MM.1S (cell line): ENCODE measurements around the gene LARP1.
A peak's percentile ranks its signal among the peaks of the same experiment; 100 is the strongest.

ENCODE experiments used
- DNase-seq: peaks from one replicate; pipeline ENCODE4 v3.0.0-alpha.2; 2015
- H2AFZ ChIP-seq: fragments of 300-600 bp; sonication (generic); 2 replicates; pipeline ENCODE4 v1.6.0; 2016; ENCODE audit warnings: antibody characterized with exemption, low read length
- H3F3A ChIP-seq: fragments of 300-600 bp; sonication (generic); 2 replicates; pipeline ENCODE4 v1.6.1; 2016; ENCODE audit warnings: mild to moderate bottlenecking, antibody characterized with exemption, low read length, moderate library complexity, mixed read lengths; ENCODE audit not compliant: insufficient read depth
- H3K27ac ChIP-seq: fragments of 300-600 bp; sonication (generic); 2 replicates; pipeline ENCODE4 v1.5.1; 2016; ENCODE audit warnings: mild to moderate bottlenecking, low read length
- H3K27me3 ChIP-seq: fragments of 300-600 bp; sonication (generic); replicated peaks from 2 replicates; pipeline ENCODE4 v1.6.0; 2016; ENCODE audit warnings: low read length; ENCODE audit not compliant: insufficient read depth
- H3K36me3 ChIP-seq: fragments of 300-600 bp; sonication (generic); replicated peaks from 2 replicates; pipeline ENCODE4 v1.6.1; 2016; ENCODE audit warnings: mild to moderate bottlenecking, low read length, mixed read lengths; ENCODE audit not compliant: insufficient read depth
- H3K4me1 ChIP-seq: fragments of 300-600 bp; sonication (generic); 2 replicates; pipeline ENCODE4 v1.6.1; 2016; ENCODE audit warnings: low read length, mixed read lengths
- H3K4me2 ChIP-seq: fragments of 300-600 bp; sonication (generic); 2 replicates; pipeline ENCODE4 v1.6.0; 2016; ENCODE audit warnings: low read depth, low read length
- H3K4me3 ChIP-seq: fragments of 300-600 bp; sonication (generic); 2 replicates; pipeline ENCODE4 v1.5.1; 2016; ENCODE audit warnings: low read length, mixed read lengths
- H3K79me2 ChIP-seq: fragments of 300-600 bp; sonication (generic); 2 replicates; pipeline ENCODE4 v1.6.1; 2016; ENCODE audit warnings: mixed run types, low read length, mixed read lengths
- H3K9ac ChIP-seq: fragments of 300-600 bp; sonication (generic); 2 replicates; pipeline ENCODE4 v1.6.1; 2016; ENCODE audit warnings: low read length, mixed read lengths
- H3K9me2 ChIP-seq: fragments of 300-600 bp; sonication (generic); replicated peaks from 2 replicates; pipeline ENCODE4 v1.6.1; 2016; ENCODE audit warnings: mild to moderate bottlenecking, low read length, mixed read lengths; ENCODE audit not compliant: insufficient read depth
- H3K9me3 ChIP-seq: fragments of 300-600 bp; sonication (generic); replicated peaks from 2 replicates; pipeline ENCODE4 v1.6.1; 2016; ENCODE audit warnings: mild to moderate bottlenecking, low read length, mixed read lengths; ENCODE audit not compliant: insufficient read depth
- H4K20me1 ChIP-seq: fragments of 300-600 bp; sonication (generic); 2 replicates; pipeline ENCODE4 v1.6.1; 2016; ENCODE audit warnings: mild to moderate bottlenecking, low read length, moderate library complexity, mixed read lengths; ENCODE audit not compliant: insufficient read depth
- CTCF ChIP-seq: fragments of 300-600 bp; sonication (generic); IDR thresholded peaks from 2 replicates; pipeline ENCODE4 v1.5.1; 2016; ENCODE audit warnings: antibody characterized with exemption, low read length, mixed read lengths
- EZH2 ChIP-seq: fragments of 300-600 bp; sonication (generic); optimal IDR thresholded peaks from 2 replicates; pipeline ENCODE3; 2017; ENCODE audit warnings: low read depth, mild to moderate bottlenecking, antibody characterized with exemption, low read length, mixed read lengths
- EZH2phosphoT487 ChIP-seq: fragments of 300-600 bp; sonication (generic); IDR thresholded peaks from 2 replicates; pipeline ENCODE4 v1.6.1; 2018; ENCODE audit warnings: antibody characterized with exemption, low read length

Gene LARP1

GRCh38 chr5:154782812-154783592 lies 27.8 kb downstream of the LARP1 start:
- Histone ChIP-seq H3K9me2 (no peaks in the 10 kb centered on the region), H3K4me3 (no peak overlapping the region), H3K9ac (no peak overlapping the region), H3F3A (peaks cover 11% of the 10 kb centered on the region; the same call in 1 of the 2 replicates), H3K27me3 (no peaks in the 10 kb centered on the region), H3K4me1 (peaks cover 32% of the 10 kb centered on the region), H3K36me3 (no peaks in the 10 kb centered on the region), H3K79me2 (peaks cover 100% of the 10 kb centered on the region), H4K20me1 (peaks cover 48% of the 10 kb centered on the region), H3K27ac (peak overlapping the region; percentile 16; the same call in 1 of the 2 replicates), H2AFZ (no peak overlapping the region), H3K9me3 (no peaks in the 10 kb centered on the region), H3K4me2 (no peak overlapping the region)
- TF ChIP-seq EZH2phosphoT487: no peak
- TF ChIP-seq CTCF: no peak
- TF ChIP-seq EZH2: no peak
- DNase-seq: no peak

GRCh38 chr5:154783774-154784460 lies 28.7 kb downstream of the LARP1 start:
- H3K4me1 ChIP-seq: peaks cover 32% of the 10 kb centered on the region
- H3K4me2 ChIP-seq: no peak overlapping the region
- H3F3A ChIP-seq: peaks cover 11% of the 10 kb centered on the region; the same call in 1 of the 2 replicates
- DNase-seq: no peak
- H3K9me2 ChIP-seq: no peaks in the 10 kb centered on the region
- no peaks in the 10 kb centered on the region for H3K36me3 ChIP-seq
- no peak overlapping the region for H3K9ac ChIP-seq
- H3K79me2 ChIP-seq: peaks cover 100% of the 10 kb centered on the region
- no peaks in the 10 kb centered on the region for H3K27me3 ChIP-seq
- peaks cover 48% of the 10 kb centered on the region for H4K20me1 ChIP-seq
- H2AFZ ChIP-seq: no peak overlapping the region
- no peaks in the 10 kb centered on the region for H3K9me3 ChIP-seq
- H3K27ac ChIP-seq: peak overlapping the region; percentile 16; the same call in 1 of the 2 replicates
- TF ChIP-seq EZH2 (no peak), EZH2phosphoT487 (no peak), CTCF (no peak)
- H3K4me3 ChIP-seq: no peak overlapping the region

GRCh38 chr5:154784856-154785255 lies 29.7 kb downstream of the LARP1 start:
- H3K9ac ChIP-seq: no peak overlapping the region

More at GRCh38 chr5:154784856-154785255, 29.7 kb downstream of the LARP1 start:
- Histone ChIP-seq H3K4me3 (no peak overlapping the region), H3K27ac (no peak overlapping the region), H3K27me3 (no peaks in the 10 kb centered on the region), H3K36me3 (no peaks in the 10 kb centered on the region), H3F3A (peaks cover 11% of the 10 kb centered on the region; the same call in 1 of the 2 replicates), H3K4me1 (peaks cover 30% of the 10 kb centered on the region), H3K9me2 (no peaks in the 10 kb centered on the region), H3K79me2 (peaks cover 98% of the 10 kb centered on the region), H2AFZ (no peak overlapping the region), H4K20me1 (peaks cover 47% of the 10 kb centered on the region), H3K4me2 (no peak overlapping the region), H3K9me3 (no peaks in the 10 kb centered on the region)
- no peak for DNase-seq
- TF ChIP-seq EZH2phosphoT487 (no peak), CTCF (no peak), EZH2 (no peak)
